GM18873 (cell line): ENCODE data around the gene NALCN.

Source experiments
- ATAC-seq: cut with Tn5 transposase; IDR thresholded peaks from one replicate; pipeline ENCODE4 v1.9.1; 2021; ENCODE audit warnings: mild to moderate bottlenecking, moderate library complexity, moderate number of reproducible peaks; ENCODE audit not compliant: unreplicated experiment, low FRiP score

The NALCN gene

DNA sequence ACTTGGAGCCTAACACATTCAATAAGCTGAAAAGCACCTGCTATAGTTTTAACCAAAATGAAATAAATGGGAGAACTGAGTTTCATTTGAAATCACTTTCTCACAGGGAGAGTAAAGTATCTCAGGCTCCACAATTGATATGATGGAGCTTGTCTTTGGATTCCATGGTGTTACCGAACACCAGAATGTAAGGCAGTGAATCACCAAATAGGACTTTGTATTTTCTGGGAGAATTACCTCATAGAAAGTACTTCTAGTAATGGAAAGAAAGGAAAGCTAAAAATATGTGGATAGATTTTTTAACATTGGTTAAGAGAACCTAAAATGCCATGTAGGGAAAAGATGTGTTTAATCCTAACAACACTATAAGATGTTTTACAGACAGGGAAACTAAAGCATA is 123.6 kb downstream of the NALCN start:
- ATAC-seq = no peak

DNA sequence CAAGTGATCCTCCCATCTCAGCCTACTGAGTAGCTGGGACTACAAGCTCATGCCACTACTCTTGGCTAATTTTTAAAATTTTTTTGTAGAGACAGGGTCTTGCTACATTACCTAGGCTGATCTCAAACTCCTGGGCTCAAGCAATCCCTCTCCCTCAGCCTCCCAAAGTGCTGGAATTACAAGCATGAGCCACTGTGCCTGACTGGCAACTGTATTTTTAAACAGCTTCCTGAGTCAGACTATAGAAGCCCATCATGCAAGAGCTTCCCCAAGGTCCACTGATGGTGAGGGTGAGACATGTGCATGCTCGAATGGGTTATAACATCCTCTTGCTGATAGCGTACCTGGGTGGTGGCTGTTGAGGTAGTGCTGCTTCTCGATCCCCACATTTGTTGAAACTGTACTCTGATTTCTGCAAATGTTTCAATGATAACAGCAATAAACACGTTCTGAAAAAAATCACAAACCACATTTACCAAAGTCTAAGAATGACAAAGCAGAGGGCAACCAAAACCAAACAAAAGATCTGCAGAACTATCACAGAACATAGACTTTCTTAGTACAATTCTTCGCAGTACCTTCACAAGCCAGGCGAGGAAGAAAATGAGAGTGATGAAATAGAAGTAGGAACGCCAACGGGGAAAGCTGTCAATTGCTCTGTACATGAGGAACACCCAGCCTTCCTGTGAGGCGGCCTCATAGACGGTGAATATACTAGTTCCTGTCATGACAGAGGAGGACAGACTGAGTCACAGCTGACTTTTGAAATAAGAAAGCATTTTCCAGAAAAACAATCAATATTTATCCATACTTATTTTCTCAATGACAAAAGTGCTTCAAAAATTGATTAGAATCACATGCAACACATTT is 124.4 kb downstream of the NALCN start:
- ATAC-seq = no peak

DNA sequence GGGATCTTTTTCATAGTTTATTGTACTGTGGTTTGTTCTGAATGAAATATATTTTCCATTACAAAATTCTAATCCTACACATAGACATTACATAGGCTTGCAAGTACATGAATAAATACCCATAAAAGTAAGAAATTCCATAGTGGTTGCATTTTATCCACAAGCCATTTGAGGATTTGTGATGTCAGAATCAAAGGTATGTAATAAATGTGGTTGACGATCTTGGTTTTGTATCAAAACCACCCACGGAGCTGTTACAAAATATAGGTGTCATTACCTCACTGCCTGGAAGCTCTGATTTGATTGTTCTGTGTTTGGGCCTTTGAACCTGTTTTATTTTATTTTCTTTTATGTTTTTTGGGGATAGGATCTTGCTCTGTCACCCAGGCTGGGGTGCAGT is 125.1 kb downstream of the NALCN start:
- no peak for ATAC-seq

DNA sequence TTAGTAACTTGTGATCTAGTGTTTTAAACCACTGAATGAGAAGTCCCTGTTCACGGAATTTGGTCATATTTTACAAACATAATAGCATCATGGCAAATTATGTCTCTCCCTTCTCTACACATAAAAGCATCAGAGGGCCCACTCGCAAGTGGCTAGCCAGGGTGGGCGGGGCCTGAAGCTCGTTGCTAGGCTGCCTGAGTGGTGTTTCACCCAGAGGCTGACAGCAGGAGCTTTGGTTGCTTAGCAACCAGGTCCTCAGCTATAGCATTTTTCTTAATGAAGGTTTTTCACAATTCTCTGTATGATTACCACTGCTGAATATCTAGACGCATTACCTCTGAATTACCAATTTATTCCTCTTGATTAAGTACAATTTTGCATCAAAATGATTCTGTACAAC is 126.5 kb downstream of the NALCN start:
- ATAC-seq = no peak

DNA sequence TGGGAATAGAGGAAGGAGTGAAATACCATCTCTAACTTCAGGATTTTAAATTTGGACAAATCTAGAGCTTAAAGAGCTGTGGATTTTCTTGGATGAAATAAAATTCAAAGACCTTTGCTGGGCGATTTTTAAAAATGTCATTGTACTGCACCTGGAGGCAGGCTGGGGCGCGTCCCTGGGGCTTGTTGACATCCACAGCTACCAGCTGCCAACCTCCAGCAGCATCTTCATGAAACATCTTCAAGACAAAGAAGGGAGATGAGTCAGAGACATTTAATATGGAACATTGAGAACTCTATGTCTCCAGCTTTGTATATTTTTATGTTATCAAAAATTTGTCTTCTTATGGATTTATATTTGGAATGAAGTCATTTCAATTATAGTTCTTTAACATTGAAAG is 132.5 kb downstream of the NALCN start:
- no peak for ATAC-seq

DNA sequence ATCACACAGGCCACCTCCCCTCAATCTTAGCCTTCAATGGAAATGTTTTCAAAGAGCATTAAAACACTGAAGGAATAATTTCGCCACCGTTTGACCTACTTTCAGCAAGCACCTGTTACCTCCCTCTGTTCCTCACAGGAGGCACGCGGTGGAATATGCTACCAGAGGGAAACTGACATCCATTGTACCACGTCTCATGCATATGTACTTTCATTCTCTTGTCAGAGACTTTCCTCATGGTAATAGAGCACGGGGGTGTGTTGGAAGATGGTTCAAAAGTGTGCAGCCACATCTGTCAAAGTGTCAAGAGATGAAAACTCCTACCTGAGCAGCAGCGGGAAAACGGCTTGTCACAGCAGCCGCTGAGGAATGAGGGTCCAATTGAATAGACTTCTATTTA is 143.4 kb downstream of the NALCN start:
- no peak for ATAC-seq

DNA sequence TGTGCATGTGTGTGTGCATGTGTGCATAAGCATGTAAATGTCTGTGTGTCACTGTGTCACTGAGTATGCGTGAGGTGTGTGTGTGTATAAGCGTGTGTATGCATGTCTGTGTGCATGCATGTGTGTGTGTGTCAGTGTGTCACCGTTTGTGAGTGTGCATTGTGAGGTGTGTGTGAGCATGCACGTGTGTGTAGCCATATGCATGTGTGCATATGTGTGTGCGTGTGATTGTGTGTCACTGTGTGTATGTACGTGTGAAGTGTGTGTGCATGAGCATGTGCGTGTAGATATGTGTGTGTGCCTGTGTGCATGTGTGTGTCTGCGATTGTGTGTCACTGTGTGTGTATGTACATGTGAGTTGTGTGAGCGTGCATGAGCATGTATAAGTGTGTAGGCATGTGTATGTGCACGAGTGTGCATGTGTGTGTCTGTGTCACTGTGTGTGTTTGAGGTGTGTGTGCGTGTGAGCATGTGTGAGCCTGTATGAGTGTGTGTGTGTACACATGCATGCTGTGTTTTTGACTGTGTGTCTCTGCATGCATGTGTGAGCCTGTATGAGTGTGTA is 144.5 kb downstream of the NALCN start:
- ATAC-seq = no peak

DNA sequence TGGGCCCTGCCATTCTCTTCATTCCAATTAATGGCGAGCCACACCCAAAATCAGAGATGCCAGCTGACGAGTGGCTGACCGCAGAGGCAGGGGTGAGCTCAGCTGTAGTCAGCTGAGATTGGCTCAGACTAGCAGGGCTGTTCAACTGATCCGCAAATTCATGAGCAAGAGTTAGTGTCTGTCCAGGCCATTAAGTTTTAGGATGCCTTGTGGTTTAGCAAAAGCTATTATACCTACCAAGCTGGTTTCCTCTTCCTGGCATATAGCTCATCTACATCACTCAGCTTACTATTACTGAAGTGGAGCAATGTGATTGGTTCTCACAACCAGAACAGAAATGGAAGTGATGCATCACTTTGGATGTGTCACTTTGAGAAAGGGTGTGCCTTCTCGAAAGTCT is 148.7 kb downstream of the NALCN start:
- ATAC-seq = no peak

DNA sequence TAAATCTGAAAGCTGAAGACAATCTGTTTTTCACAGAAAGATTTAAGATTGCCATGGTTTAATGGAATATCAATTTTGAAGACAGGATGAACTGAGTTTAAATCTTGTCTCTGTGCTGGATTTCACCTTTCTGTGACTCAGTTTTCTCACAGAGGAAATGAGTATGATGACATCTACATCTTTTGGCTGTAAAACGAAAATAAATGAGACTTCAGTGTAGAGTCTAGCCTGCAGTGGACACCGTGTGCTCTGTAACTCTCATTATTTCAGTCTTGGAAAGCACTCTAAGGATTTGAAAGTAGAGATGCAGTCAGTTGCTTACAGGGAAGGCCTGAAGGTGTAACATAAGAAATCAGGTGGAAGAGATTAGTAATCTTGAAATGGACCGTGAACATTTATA is 150.4 kb downstream of the NALCN start:
- ATAC-seq = no peak

DNA sequence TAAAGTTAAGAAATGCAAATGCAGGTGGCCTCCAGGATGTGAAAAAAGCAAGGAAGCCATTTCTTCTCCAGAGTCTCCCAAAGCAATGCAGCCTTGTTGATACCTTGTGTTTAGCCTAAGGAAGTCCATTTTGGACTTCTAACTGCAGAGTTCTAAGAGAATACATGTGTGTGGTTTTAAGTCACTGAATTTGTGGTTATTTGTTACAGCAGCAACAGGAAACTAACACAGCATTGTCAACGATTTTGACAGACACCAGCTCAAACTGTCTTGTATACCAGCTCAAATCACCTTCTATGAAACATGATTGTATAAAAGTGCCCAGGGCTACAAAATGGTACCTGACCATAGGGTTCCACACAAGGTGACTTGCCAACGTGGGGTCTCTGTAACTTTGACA is 151.4 kb downstream of the NALCN start:
- ATAC-seq = no peak

DNA sequence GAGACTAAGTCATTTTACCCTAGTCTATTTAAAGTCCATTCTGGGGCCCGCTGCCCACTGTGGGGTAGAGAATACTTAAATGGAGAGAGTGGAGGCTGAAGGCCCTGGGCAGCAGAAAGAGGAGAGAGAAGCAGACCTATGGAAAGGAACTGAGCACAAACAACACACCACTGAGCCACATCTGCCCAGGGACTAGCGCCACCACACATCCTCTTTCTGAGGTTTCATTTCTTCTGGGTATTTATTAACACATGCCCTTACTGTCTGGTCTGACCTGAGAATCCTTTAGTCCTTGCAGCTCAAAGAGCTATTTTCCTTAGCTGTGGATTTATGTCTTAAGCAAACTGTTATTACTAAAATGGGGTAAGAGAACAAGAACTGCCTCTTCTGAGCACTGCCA is 154.0 kb downstream of the NALCN start:
- ATAC-seq = peak; percentile 76

DNA sequence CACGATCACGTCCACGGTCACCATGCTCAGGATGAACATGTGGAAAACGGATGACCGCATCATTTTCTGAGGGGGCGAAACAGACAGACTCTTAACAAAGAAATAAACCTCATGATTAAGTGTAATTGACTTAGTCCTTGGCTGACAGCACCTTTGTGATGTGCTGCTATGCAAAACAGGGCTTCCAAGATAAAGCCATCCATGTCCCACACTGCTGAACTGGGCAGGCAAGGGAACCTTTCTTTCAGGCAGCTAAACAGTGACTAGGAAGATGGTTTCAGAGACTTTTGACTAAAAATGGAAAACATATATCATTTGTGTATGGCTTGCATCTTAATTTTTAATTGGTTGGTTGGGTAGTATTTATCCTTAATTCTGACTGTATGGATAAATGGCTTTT is 157.8 kb downstream of the NALCN start:
- no peak for ATAC-seq

DNA sequence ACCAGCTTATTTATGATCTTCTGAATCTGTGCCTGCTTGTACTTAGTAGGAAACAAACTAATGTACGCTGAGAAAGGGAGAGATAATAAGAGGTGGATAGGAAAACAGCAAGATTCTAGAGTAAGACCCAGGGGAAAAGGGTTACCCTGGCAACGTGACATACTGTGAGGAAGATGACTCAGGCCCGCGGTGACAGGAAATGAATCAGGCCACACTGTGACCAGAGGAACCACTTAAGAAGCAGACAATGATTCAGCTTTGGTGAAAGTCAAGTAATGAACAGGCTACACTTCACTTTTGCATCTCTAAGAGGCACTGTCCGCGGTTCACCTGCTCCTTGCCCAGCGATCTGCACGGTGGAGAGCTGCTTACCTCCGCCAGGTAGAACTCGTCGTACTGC is 158.2 kb downstream of the NALCN start:
- peak; percentile 99 for ATAC-seq

DNA sequence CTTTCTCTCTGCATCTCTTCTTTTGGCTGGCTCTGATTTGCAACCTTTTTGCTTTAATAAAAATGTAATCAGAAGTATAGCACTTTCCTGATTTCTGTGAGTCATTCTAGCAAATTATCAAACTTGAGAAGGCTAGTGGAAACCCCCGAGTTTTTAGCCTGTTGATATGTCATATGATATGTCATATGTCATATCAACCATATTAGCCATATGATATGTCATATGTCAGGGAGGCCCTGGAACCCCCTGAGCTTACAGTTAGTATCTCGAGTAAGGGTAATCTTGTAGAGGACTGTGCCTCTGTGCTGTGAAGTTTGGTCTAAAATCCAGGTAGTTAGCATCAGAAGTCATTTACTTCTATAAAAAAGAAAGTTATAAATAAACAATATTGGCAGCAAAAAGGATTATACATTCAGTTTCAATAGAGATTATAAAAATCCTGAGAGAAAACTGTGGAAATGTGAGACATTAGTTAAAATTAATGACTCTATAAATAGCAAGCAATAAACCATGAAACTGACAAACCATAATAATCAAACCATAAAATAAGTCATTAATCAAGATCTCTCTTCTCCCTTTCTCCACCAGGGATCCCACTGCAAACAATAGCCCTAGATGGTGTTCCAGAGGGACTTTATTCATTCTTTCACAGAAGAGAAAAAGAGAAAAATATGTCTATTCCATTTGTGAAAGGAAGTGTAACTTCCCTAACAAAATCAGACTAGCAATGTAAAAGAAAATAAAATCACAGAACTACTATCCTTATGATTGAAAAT is 167.4 kb downstream of the NALCN start:
- no peak for ATAC-seq

DNA sequence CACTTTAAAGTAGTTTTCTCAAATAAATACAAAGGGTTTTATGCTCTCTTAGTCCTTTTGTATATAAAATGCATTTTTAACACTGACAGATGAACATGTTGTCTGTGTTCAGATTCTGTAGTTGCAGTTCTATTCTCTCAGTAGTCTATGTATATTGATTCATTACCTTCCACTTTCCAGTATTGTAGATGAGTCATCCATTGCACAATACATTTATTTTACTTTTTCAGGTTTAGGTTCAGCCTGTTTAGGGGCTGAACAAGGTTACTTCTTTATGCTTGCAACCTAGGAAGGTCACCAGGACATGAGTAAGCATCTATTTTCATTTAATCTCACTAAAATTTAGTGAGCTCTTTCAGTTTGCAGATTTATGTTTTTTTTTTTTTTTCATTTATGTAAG is 173.6 kb downstream of the NALCN start:
- ATAC-seq = no peak

DNA sequence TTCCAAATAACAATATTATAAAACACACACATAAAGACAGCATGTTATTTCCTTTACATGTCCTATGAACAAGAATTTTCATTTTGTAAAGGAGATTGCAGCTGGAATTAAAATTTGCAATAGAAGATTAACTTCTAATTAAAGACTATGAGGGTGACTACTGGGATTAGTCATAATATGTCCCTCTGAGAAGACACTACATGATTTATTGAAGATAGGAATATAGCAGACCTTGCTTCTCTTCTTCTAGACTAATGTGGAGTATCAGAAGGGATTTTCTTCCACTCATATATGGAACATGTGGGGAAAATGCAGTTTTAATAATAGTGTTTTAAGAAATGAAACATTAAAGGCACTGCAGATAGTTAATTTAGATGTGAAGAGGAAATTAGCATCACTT is 177.8 kb downstream of the NALCN start:
- no peak for ATAC-seq

DNA sequence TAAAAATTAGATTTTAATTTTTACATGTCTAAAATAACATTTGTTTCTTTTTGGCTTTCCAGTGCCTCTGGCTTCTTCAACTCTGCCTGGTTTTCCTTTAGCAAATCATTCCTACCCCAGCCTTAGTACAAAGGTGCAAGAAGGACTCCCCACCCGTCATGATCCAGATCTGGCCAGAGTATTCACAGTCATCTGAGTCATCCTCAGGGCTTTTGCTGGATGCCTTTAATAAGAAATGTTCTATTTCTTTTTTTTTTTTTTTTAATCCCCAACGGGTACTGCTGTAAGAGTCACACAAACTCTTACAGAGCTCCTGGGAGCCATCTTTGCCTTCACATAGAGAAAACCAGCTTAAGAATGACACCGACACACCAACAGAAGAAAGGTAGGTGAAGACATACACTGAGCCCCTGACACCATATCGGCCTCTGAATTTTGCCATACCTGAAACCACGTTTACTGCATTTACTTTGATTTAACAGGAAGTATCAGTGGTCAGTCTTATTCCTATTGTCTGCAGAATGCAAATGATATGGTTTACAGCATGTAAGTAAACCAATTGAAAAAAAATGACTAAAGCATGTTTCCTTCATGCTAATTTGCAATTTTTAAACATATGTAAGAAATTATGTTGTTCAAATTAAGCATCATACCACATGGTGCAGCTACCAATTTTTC is 184.4 kb downstream of the NALCN start:
- no peak for ATAC-seq

DNA sequence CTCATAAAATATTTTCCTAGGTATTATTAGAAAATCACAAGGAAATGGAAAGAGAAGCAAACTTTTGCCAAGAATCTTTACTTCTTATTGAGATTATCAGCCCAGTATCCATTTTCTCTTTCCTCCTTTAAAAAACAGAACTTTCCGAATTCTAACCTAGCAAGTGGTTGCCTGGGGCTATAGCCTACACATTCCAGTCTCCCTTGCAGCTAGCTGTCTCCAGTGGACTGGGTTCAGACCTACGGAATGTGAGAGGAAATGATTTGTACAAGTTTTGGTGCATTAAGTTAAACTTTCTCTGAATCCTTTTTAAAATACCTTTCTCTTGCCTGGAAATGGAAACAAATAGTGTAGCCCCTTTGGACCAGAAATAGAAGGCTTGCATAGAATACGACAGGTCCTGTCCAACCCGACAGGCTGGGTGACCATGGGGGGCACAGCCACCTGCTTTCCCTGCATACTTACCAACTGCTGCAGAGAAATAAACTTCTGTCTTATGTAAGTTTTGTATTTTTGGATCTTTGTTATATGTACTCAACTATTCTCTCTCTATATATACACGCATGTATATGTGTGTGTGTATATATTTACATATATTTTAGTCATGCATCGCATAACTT is 185.9 kb downstream of the NALCN start:
- ATAC-seq = no peak

DNA sequence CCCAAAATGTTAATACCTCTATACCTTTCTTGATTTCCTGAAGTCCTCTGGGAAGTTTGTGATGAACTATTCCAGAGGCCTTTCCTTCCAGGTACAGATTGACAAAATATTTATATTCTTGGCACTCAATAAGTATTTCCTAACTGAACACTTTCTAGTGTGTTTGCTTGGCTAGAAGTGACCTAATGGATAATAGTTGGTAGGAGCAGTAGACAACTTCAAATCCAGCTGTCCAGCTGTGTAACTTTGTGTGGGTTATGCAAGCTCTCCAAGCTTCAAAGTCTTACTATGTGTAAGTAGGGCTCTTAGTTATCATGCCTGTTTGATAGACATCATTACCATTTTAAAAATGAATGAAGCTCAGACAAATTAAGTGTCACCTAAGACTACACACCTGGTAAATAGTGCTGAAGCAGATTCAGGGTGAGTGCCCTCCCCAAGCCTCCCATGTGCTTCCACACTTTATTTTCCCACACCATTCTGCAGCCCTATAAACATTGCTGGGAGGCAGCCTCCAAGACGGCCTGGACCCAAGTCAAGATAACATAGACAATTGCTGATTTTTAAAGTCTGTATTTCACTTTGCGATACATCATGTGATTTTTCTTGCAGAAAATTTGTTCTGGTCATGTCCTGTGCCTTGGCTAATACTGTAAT is 196.6 kb downstream of the NALCN start:
- no peak for ATAC-seq

DNA sequence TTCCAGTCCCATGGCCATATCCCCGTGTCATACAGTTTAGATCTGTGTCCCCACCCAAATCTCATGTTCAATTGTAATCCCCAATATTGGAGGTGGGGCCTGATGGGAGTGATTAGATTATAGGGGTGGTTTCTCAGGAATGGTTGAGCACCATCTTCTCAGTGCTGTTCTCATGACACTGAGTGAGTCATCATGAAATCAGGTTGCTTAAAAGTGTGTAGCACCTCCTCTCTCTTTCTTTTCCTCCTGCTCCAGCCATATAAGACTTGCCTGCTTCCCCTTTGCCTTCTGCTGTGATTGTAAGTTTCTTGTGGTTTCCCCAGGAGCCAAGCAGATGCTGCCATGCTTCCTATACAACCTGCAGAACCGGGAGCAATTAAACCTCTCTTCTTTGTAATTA is 197.8 kb downstream of the NALCN start:
- ATAC-seq = no peak
